Daoy (cell line): ENCODE measurements around the gene HYAL2. TPM values are rescaled to one million over a fixed set of nuclear protein-coding genes. Genes with fewer than 3 reads are reported as not detected.

ENCODE experiments used
- DNase-seq: peaks from one replicate; pipeline ENCODE4 v3.0.0-alpha.2; 2015; ENCODE audit warnings: low read depth
- total RNA-seq: library from RNA; depleted of rRNA; stranded (reverse); fragments of >200 nt; shearing (Covaris generic); gene quantifications from 2 replicates; pipeline ENCODE4 v1.2.3, GENCODE V29; 2014

Gene HYAL2
- total RNA-seq, 1 experiment from 2014 or later = 23.5 TPM

GRCh38 chr3:50350527-50351322 lies 28.2 kb upstream of the HYAL2 start, which contains the start of the genes CYB561D2 and NPRL2:
CYB561D2 (plus strand) TSS chr3:50350862; CDS start chr3:50351434, 572 bp downstream.
NPRL2 (minus strand) TSS chr3:50350775; CDS start chr3:50350652, 123 bp downstream.
- peak; percentile 96 for DNase-seq

- DNase-seq = no peak
These were observed 27.6 kb upstream of the HYAL2 start for GRCh38 chr3:50350213-50350526.

- DNase-seq = peak; percentile 77
These were observed 24.8 kb upstream of the HYAL2 start for GRCh38 chr3:50347187-50347813.

- DNase-seq = peak; percentile 70
These were observed 23.2 kb upstream of the HYAL2 start, which contains the start of gene ZMYND10 for GRCh38 chr3:50345586-50346234. ZMYND10 (minus strand) TSS chr3:50345732; CDS start chr3:50345579, 153 bp downstream.

- no peak for DNase-seq
These were observed 22.5 kb upstream of the HYAL2 start for GRCh38 chr3:50345008-50345407.

- DNase-seq = no peak
These were observed 20.5 kb upstream of the HYAL2 start for GRCh38 chr3:50342813-50343633.

GRCh38 chr3:50341996-50342650 lies 19.6 kb upstream of the HYAL2 start:
- DNase-seq = no peak

GRCh38 chr3:50341537-50341936 lies 19.0 kb upstream of the HYAL2 start:
- no peak for DNase-seq

- DNase-seq = no peak
These were observed 18.1 kb upstream of the HYAL2 start, which contains the start of gene RASSF1 for GRCh38 chr3:50340448-50341329. RASSF1 (minus strand) TSS chr3:50340836; CDS start chr3:50340805, 31 bp downstream.

GRCh38 chr3:50340147-50340447 lies 17.6 kb upstream of the HYAL2 start:
- DNase-seq = no peak

GRCh38 chr3:50339485-50340146 lies 17.1 kb upstream of the HYAL2 start:
- no peak for DNase-seq

GRCh38 chr3:50338965-50339364 lies 16.4 kb upstream of the HYAL2 start:
- DNase-seq = no peak

- peak; percentile 98 for DNase-seq
These were observed 14.8 kb upstream of the HYAL2 start for GRCh38 chr3:50337175-50337861.

GRCh38 chr3:50336452-50337174 lies 14.1 kb upstream of the HYAL2 start:
- DNase-seq = peak; percentile 32

GRCh38 chr3:50334339-50335075 lies 12.0 kb upstream of the HYAL2 start:
- no peak for DNase-seq

GRCh38 chr3:50333744-50334328 lies 11.3 kb upstream of the HYAL2 start:
- DNase-seq = no peak

GRCh38 chr3:50331364-50331907 lies 8.9 kb upstream of the HYAL2 start:
- no peak for DNase-seq
